Bladder microvascular endothelial cell (primary cell): ENCODE results near the gene MRC1. TPM values are rescaled to one million over a fixed set of nuclear protein-coding genes. Genes with fewer than 3 reads are reported as not detected.

Experiments
- total RNA-seq: library from RNA; depleted of rRNA; stranded (reverse); fragments of >200 nt; gene quantifications from 2 replicates; pipeline ENCODE4 v1.2.3, GENCODE V29; 2014

The MRC1 gene
- total RNA-seq: 2.1 and 281 TPM in 2 replicates

DNA sequence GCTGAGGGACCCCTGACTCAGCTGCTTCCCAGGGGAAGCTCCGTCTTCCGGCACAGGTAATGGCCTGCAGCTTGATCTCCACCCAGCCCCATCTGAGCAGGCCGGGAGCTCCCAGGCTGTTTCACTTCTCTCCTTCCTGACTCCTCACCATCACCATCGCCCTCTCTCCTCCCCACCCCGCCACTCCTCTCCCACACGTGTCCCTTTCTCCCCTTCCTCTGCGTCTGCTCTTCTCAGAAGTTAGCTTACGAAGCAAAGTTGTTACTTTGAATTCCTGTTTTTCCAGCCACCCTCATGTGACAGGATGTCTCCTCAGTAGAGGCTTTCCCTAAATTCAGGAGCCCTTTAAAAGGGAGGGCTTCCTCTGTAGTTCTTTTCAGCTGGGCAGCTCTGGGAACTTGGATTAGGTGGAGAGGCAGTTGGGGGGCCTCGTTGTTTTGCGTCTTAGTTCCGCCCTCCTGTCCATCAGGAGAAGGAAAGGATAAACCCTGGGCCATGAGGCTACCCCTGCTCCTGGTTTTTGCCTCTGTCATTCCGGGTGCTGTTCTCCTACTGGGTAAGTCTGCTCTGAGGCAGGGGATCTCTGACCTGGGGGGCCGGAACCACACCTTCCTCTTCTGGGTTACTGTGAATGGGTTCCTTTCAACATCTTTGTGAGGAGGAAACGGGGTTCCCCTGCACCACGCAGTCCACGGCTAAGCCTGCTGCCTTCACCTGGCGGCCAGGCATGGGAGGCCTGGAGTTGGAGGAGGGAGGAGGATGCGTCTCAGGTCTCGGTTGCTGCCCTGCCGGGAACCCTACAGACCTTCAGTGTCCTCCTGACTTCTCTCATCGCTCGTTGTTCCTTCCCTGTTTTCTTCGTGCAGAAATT lies at the start of gene MRC1:
Gene MRC1 (plus strand): TSS at position 378 of the 871 bp plus-strand sequence. CDS start 118 bp downstream, at position 496.

DNA sequence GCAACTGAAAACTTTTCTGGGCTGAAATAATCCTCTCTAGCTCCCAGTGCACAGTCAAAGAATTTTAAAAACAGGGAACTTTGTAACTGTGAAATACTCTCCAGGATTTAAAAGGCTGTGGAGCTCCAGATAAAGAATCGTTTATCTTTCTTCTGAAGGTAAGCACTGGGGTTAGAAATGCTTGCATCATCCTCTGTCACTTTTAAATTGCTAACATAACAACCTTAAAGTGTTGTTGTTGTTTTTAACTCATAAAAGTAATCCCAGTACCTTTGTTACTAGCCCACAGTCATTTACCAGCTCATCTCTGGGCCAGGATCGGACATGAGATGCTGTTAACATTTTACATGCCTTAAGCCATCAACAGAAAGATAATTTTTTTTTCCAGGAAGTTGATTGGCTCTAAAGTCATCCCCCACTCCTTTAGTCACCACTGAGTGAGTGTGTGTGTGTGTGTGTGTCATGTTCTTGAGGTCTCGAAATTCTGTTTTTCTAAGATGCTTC lies 142.8 kb downstream of the MRC1 start, which contains the start of gene SLC39A12:
Gene SLC39A12 (plus strand): TSS at position 51 of the 504 bp plus-strand sequence. CDS start 1,359 bp downstream, outside the sequence.

Other genes starting within 250 kb of the MRC1 start
- gene HACD1, start 192.0 kb upstream of the MRC1 start, total RNA-seq: 21.4 and 24.0 TPM in 2 replicates
- gene STAM, start 165.2 kb upstream of the MRC1 start, total RNA-seq: 8.6 and 21.8 TPM in 2 replicates
- gene TMEM236, start 57.1 kb upstream of the MRC1 start, total RNA-seq: 0.32 and 2.1 TPM in 2 replicates
- not detected in 2 replicates for gene SLC39A12, start 142.6 kb downstream of the MRC1 start, total RNA-seq